Thyroid gland (tissue), 4 donors: ENCODE data around the gene KRT31.

Source experiments
- CTCF ChIP-seq, 6 experiments: fragments of 200-600 bp in 3 of 6; fragments of 450-650 bp in 3 of 6; sonication (generic) in 3 of 6; IDR thresholded peaks; one replicate each; pipeline ENCODE4 v1.5.1; 2016 to 2019; ENCODE audit warnings: antibody characterized with exemption in 6 of 6, mild to moderate bottlenecking in 2 of 6, inconsistent platforms in 1 of 6, moderate library complexity in 1 of 6
- POLR2A ChIP-seq, 2 donors: fragments of 450-650 bp; IDR thresholded peaks; one replicate each; pipeline ENCODE4 v1.6.1; 2017; ENCODE audit warnings: antibody characterized with exemption in 2 of 2, mild to moderate bottlenecking in 2 of 2, moderate library complexity in 1 of 2

DNA sequence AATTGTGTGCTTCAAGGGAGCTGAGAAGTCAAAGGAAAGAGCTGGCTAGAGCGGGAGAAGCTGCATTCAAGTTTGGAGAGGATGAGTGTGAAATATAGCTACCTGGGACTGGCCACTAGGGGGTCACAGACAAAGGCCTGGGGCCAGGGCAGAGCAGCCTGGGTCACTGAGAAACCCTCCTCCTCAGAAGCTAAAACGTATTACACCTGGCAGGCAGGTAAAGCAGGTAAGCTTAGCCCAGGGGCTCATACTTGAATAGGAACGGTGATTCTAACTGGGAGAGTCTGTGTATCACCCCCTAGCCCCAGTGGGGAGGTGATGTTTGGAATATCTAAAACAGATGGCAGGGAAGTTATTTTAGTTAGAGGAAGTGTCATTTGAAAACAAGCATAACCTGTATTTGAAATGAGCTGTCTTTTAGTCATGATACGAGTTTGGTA lies 20.2 kb upstream of the KRT31 start:
- peak in 2 of 6 experiments; percentile 20 to 22 for TF ChIP-seq CTCF (IDR thresholded peaks at IDR 0.05)
- no peak for TF ChIP-seq POLR2A (IDR thresholded peaks at IDR 0.05)
